ENCODE measurements around the gene SNAPC4.
"Not testable (repeated sequence)": the region's sequence is repeated elsewhere in the genome, so short reads cannot be mapped to it uniquely, and the experiment has no call there.

SNAPC4 gene

GRCh38 chr9:136433849-136434579 lies 34.0 kb upstream of the SNAPC4 start:
- no peak for DNase-seq (ENCODE audit: low read depth in 2 of 2)

GRCh38 chr9:136433043-136433715 lies 33.2 kb upstream of the SNAPC4 start:
- DNase-seq (ENCODE audit: low read depth in 2 of 2) = no peak

- DNase-seq (ENCODE audit: low read depth in 2 of 2) = no peak
Observed at GRCh38 chr9:136432591-136432990, 32.6 kb upstream of the SNAPC4 start.

GRCh38 chr9:136431782-136432350 lies 31.9 kb upstream of the SNAPC4 start:
- no peak for DNase-seq (ENCODE audit: low read depth in 2 of 2)

- DNase-seq (ENCODE audit: low read depth in 2 of 2) = no peak
Observed at GRCh38 chr9:136430588-136431234, 30.7 kb upstream of the SNAPC4 start.

- DNase-seq (ENCODE audit: low read depth in 2 of 2) = no peak
Observed at GRCh38 chr9:136429683-136430491, 29.9 kb upstream of the SNAPC4 start.

GRCh38 chr9:136429075-136429628 lies 29.2 kb upstream of the SNAPC4 start:
- no peak for DNase-seq (ENCODE audit: low read depth in 2 of 2)

- DNase-seq (ENCODE audit: low read depth in 2 of 2) = no peak
Observed at GRCh38 chr9:136426787-136427186, 26.8 kb upstream of the SNAPC4 start.

- DNase-seq (ENCODE audit: low read depth in 2 of 2) = not testable (repeated sequence)
Observed at GRCh38 chr9:136425367-136425766, 25.4 kb upstream of the SNAPC4 start.

GRCh38 chr9:136424750-136425362 lies 24.9 kb upstream of the SNAPC4 start:
- no peak for DNase-seq (ENCODE audit: low read depth in 2 of 2)

- DNase-seq (ENCODE audit: low read depth in 2 of 2) = no peak
Observed at GRCh38 chr9:136423432-136424146, 23.6 kb upstream of the SNAPC4 start.

- DNase-seq (ENCODE audit: low read depth in 2 of 2) = no peak
Observed at GRCh38 chr9:136422876-136423275, 22.9 kb upstream of the SNAPC4 start.

GRCh38 chr9:136421791-136422190 lies 21.8 kb upstream of the SNAPC4 start:
- no peak for DNase-seq (ENCODE audit: low read depth in 2 of 2)

- no peak for DNase-seq (ENCODE audit: low read depth in 2 of 2)
Observed at GRCh38 chr9:136419092-136419420, 19.1 kb upstream of the SNAPC4 start.

GRCh38 chr9:136418182-136419091 lies 18.5 kb upstream of the SNAPC4 start:
- no peak for DNase-seq (ENCODE audit: low read depth in 2 of 2)

- DNase-seq (ENCODE audit: low read depth in 2 of 2) = no peak
Observed at GRCh38 chr9:136416914-136417313, 16.9 kb upstream of the SNAPC4 start.

GRCh38 chr9:136416427-136416826 lies 16.5 kb upstream of the SNAPC4 start:
- DNase-seq (ENCODE audit: low read depth in 2 of 2) = no peak

GRCh38 chr9:136412962-136413361 lies 13.0 kb upstream of the SNAPC4 start:
- DNase-seq (ENCODE audit: low read depth in 2 of 2) = no peak

GRCh38 chr9:136411378-136411777 lies 11.4 kb upstream of the SNAPC4 start:
- no peak for DNase-seq (ENCODE audit: low read depth in 2 of 2)
